Lower leg skin (tissue), 3 donors: ENCODE data around the gene HK1.

ENCODE experiments used
- CTCF ChIP-seq, 3 donors: fragments of 450-650 bp; IDR thresholded peaks; one replicate each; pipeline ENCODE4 v1.5.1; 2016; ENCODE audit warnings: antibody characterized with exemption in 3 of 3, mild to moderate bottlenecking in 3 of 3, moderate library complexity in 2 of 3
- POLR2A ChIP-seq, 2 donors: fragments of 450-650 bp; IDR thresholded peaks; one replicate each; pipeline ENCODE4 v1.6.1; 2016 to 2017; ENCODE audit warnings: antibody characterized with exemption in 2 of 2, mild to moderate bottlenecking in 1 of 2, moderate library complexity in 1 of 2

- TF ChIP-seq CTCF (IDR thresholded peaks at IDR 0.05) (no peak), POLR2A (IDR thresholded peaks at IDR 0.05) (no peak)
Measured at GRCh38 chr10:69376662-69377061, 98.4 kb downstream of the HK1 start.
